DND-41 (cell line): ENCODE measurements around the gene MERTK.

ENCODE experiments used
- ATAC-seq: fragments of 200-7000 bp; cut with Tn5 transposase; 3 replicates; pipeline ENCODE4 v1.9.1; 2021; ENCODE audit warnings: low read depth; ENCODE audit not compliant: insufficient read depth
- DNase-seq: peaks from one replicate; pipeline ENCODE4 v3.0.0-alpha.2; 2020
- H2AFZ ChIP-seq: 2 replicates; pipeline ENCODE4 v1.6.0; 2012; ENCODE audit warnings: low read depth, low read length
- H3K27ac ChIP-seq: 2 replicates; pipeline ENCODE4 v1.5.1; 2012; ENCODE audit warnings: low read length, inconsistent platforms
- H3K27me3 ChIP-seq: fragments of 200-600 bp; sonication (generic); 2 replicates; pipeline ENCODE4 v1.6.0; 2012; ENCODE audit warnings: low read length, mild to moderate bottlenecking, inconsistent platforms; ENCODE audit not compliant: insufficient read depth, poor library complexity
- H3K36me3 ChIP-seq: 2 replicates; pipeline ENCODE4 v1.5.1; 2012; ENCODE audit warnings: low read length, inconsistent platforms; ENCODE audit not compliant: insufficient read depth
- H3K4me1 ChIP-seq: 2 replicates; pipeline ENCODE4 v1.5.1; 2012; ENCODE audit warnings: mild to moderate bottlenecking, low read length; ENCODE audit not compliant: insufficient read depth
- H3K4me2 ChIP-seq: 2 replicates; pipeline ENCODE4 v1.6.0; 2012; ENCODE audit warnings: mild to moderate bottlenecking, moderate library complexity, low read length, inconsistent platforms; ENCODE audit not compliant: insufficient read depth
- H3K4me3 ChIP-seq, 2 experiments: fragments of 200-600 bp in 1 of 2; shearing (Covaris generic) in 1 of 2; 2 replicates each; pipeline ENCODE4 v1.5.1; 2012 to 2016; ENCODE audit warnings: inconsistent platforms in 2 of 2, low read length in 2 of 2, mild to moderate bottlenecking in 2 of 2, low read depth in 1 of 2, moderate library complexity in 1 of 2
- H3K79me2 ChIP-seq: 2 replicates; pipeline ENCODE4 v1.6.0; 2012; ENCODE audit warnings: low read length, inconsistent platforms; ENCODE audit not compliant: insufficient read depth
- H3K9ac ChIP-seq: 2 replicates; pipeline ENCODE4 v1.6.0; 2012; ENCODE audit warnings: low read depth, mild to moderate bottlenecking, inconsistent platforms, low read length, moderate library complexity
- H3K9me3 ChIP-seq: 2 replicates; pipeline ENCODE4 v1.5.1; 2012; ENCODE audit warnings: low read length, moderate library complexity, mild to moderate bottlenecking, inconsistent platforms; ENCODE audit not compliant: insufficient read depth, severe bottlenecking
- H4K20me1 ChIP-seq: 2 replicates; pipeline ENCODE4 v1.6.0; 2012; ENCODE audit warnings: low read length; ENCODE audit not compliant: insufficient read depth
- EZH2 ChIP-seq: IDR thresholded peaks from 3 replicates; pipeline ENCODE4 v1.6.1; 2012; ENCODE audit warnings: borderline replicate concordance, low read depth, mild to moderate bottlenecking, moderate library complexity, low read length, inconsistent platforms; ENCODE audit not compliant: severe bottlenecking
- TF ChIP-seq, protein P1 (sequence below): IDR thresholded peaks from 2 replicates; pipeline ENCODE4 v1.5.1; 2012; ENCODE audit warnings: borderline replicate concordance, low read length, moderate library complexity, mild to moderate bottlenecking; ENCODE audit not compliant: poor library complexity, severe bottlenecking; ENCODE audit errors: extremely low read depth

MERTK gene

DNA sequence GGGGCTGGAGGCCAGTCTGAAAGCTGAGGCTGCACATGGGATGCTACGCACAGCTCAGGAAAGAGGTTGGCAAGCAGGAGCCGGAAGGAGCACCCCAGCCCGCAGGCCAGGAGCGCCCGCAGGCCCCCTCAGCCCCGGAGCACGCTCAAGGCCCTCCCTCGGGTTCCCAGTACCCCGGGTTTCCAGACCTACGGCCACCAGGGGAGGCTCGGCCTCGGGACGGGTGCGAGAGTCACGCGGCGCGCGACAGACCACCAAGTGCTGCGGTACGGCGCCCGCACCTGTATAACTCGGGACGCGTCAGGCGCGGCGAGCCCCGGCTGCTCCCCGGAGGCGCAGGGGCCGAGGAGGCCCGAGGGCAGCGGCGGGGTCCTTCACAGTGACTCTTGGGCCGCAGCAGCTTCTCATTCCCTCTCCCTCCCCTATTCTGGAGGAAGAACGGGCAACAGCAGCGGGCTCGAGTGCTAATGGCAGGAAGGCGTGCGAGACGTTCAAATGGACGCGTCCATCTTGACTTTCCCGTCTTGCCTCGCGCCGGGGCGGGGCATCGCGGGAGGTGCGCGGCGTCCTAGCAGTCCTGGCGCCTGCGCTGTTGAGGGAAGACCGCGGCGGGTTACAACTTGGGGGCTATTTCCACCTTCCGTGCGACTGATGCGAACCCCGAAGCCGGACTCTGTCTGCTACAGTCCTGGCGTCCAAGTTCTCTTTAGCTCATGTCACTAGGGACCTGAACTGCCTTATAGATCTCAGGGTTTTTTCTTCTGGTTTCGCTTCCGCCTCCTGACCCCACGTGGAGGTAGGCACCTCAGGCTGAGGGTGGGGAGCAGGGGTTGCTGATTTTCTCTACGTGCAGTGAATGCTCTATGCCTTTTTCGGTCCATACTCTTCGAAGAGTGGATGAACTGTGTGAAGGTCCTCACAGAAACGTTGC is 14.5 kb upstream of the MERTK start, which contains the start of gene ANAPC1:
Gene ANAPC1, minus strand, starts transcription at position 533 of the 931 bp plus-strand sequence. CDS start 3,368 bp downstream, outside the sequence.
- Histone ChIP-seq H3K4me1 (peaks cover 26% of the 10 kb centered on the region), H3K79me2 (peaks cover 43% of the 10 kb centered on the region), H3K9me3 (no peaks in the 10 kb centered on the region), H3K4me2 (peak within 1 kb of the TSS; percentile 58), H3K27ac (peak within 1 kb of the TSS; percentile 91), H3K36me3 (peaks cover 17% of the 10 kb centered on the region), H3K4me3 (peak within 1 kb of the TSS; percentile 82 to 94), H2AFZ (peak within 1 kb of the TSS; percentile 97), H4K20me1 (peaks cover 7% of the 10 kb centered on the region; the same call in 1 of the 2 replicates), H3K27me3 (no peaks in the 10 kb centered on the region), H3K9ac (peak within 1 kb of the TSS; percentile 87)
- TF ChIP-seq EZH2 = no peak
- TF ChIP-seq, protein P1, sequence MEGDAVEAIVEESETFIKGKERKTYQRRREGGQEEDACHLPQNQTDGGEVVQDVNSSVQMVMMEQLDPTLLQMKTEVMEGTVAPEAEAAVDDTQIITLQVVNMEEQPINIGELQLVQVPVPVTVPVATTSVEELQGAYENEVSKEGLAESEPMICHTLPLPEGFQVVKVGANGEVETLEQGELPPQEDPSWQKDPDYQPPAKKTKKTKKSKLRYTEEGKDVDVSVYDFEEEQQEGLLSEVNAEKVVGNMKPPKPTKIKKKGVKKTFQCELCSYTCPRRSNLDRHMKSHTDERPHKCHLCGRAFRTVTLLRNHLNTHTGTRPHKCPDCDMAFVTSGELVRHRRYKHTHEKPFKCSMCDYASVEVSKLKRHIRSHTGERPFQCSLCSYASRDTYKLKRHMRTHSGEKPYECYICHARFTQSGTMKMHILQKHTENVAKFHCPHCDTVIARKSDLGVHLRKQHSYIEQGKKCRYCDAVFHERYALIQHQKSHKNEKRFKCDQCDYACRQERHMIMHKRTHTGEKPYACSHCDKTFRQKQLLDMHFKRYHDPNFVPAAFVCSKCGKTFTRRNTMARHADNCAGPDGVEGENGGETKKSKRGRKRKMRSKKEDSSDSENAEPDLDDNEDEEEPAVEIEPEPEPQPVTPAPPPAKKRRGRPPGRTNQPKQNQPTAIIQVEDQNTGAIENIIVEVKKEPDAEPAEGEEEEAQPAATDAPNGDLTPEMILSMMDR = peak; percentile 3
- peak; percentile 89 for DNase-seq
- ATAC-seq = peak; percentile 92

DNA sequence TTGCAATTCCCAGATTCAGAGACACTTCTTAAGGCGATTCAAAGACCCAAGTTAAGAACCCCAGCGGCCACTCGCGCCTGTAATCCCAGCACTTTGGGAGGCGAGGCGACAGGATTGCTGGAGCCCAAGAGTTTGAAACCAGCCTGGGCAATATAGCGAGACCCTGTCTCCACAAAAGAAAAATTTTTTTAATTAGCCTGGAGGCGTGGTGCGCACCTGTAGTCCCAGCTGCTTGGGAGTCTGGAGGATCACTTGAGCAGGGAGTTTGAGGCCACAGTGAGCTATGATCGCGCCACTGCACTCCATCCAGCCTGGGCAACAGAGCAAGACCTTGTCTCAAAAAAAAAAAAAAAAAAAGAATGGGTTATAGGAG is 13.8 kb upstream of the MERTK start:
- H3K36me3 ChIP-seq = peaks cover 17% of the 10 kb centered on the region
- H3K27ac ChIP-seq = peak overlapping the region; percentile 91
- peak; percentile 4; the same call in 2 of the 3 replicates for ATAC-seq
- H3K9ac ChIP-seq = peak overlapping the region; percentile 87
- DNase-seq = no peak
- peak overlapping the region; percentile 82 to 94 for H3K4me3 ChIP-seq
- H3K79me2 ChIP-seq = peaks cover 43% of the 10 kb centered on the region
- peaks cover 7% of the 10 kb centered on the region; the same call in 1 of the 2 replicates for H4K20me1 ChIP-seq
- no peak for TF ChIP-seq EZH2
- TF ChIP-seq, protein P1 = no peak
- peak overlapping the region; percentile 97 for H2AFZ ChIP-seq
- H3K4me2 ChIP-seq = peak overlapping the region; percentile 58
- H3K27me3 ChIP-seq = no peaks in the 10 kb centered on the region
- H3K4me1 ChIP-seq = peaks cover 26% of the 10 kb centered on the region
- no peaks in the 10 kb centered on the region for H3K9me3 ChIP-seq

DNA sequence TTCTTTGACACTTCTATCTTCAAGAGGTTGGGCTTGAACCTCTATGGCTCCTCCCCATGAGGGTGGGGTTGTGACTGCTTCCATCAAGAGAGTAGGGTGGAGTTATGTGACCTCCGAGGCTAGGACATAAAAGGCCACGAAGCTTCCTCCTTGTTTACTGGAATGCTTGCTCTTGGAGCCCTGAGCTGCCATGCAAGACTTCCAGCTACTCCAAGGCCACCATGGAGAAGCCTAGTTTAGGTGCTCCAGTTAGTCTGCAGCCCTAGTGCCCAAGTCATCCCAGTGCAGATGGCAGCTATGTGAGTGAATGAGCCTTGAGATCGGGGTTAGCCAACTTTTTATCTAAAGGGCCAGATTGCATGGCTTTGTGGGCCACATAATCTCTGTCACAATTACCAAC is 2.4 kb upstream of the MERTK start:
- no peak for ATAC-seq
- no peak overlapping the region for H2AFZ ChIP-seq

More for the DNA sequence above, 2.4 kb upstream of the MERTK start:
- no peaks in the 10 kb centered on the region for H4K20me1 ChIP-seq
- H3K4me2 ChIP-seq = no peak overlapping the region
- H3K27me3 ChIP-seq = no peaks in the 10 kb centered on the region
- no peak overlapping the region for H3K9ac ChIP-seq
- H3K36me3 ChIP-seq = no peaks in the 10 kb centered on the region
- H3K4me3 ChIP-seq = no peak overlapping the region
- TF ChIP-seq EZH2 = no peak
- TF ChIP-seq, protein P1 = no peak
- H3K27ac ChIP-seq = no peak overlapping the region
- no peaks in the 10 kb centered on the region for H3K9me3 ChIP-seq
- H3K4me1 ChIP-seq = peaks cover 23% of the 10 kb centered on the region
- no peaks in the 10 kb centered on the region for H3K79me2 ChIP-seq
- DNase-seq = no peak
